K562 (cell line): ENCODE results near the gene ZNF343. TPM values are rescaled to one million over a fixed set of nuclear protein-coding genes. Genes with fewer than 3 reads are reported as not detected.
A peak's percentile ranks its signal among the peaks of the same experiment; 100 is the strongest.
"Not testable (repeated sequence)": the region's sequence is repeated elsewhere in the genome, so short reads cannot be mapped to it uniquely, and the experiment has no call there.

Experiments used
- ATAC-seq: fragments of 200-7000 bp; cut with Tn5 transposase; 3 replicates; pipeline ENCODE4 v1.9.1; 2020; ENCODE audit warnings: moderate library complexity
- BruUV-seq: library from RNA; stranded (reverse); fragments of 400-500 nt; replicated peaks from 2 replicates; lab custom pipeline; 2021; lab: Mats Ljungman, UMichigan
- CTCF ChIA-PET: fragments of 300-600 bp; formaldehyde crosslinking; extraction: SDS; loops from one replicate; lab custom pipeline; 2021; ENCODE audit warnings: low intra/inter-chr PET ratio; lab: Yijun Ruan, JAX
- POLR2A ChIA-PET: fragments of 300-600, 350-650 bp; sonication (Branson Sonifier 250); formaldehyde crosslinking; extraction: SDS; loops from one replicate; lab custom pipeline; 2021; ENCODE audit warnings: antibody characterized with exemption, inconsistent platforms; lab: Yijun Ruan, JAX
- DNase-seq, 4 experiments: peaks; one replicate each; pipeline versions ENCODE4 v3.0.0 to v3.0.0-alpha.2; 2011 to 2018; ENCODE audit warnings: low spot score in 3 of 4, mixed read lengths in 3 of 4; ENCODE audit errors: extremely low read depth in 1 of 4
- FAIRE-seq: peaks from 2 replicates; lab custom pipeline; 2011; peaks lifted over from hg19 to GRCh38; lab: Jason Lieb, UNC
- H2AFZ ChIP-seq: 2 replicates; pipeline ENCODE4 v1.6.0; 2011; ENCODE audit warnings: low read depth, low read length, control low read depth, inconsistent platforms
- H3K27ac ChIP-seq: fragments of 200-600 bp; 3 replicates; pipeline ENCODE4 v1.8.0; 2011; ENCODE audit warnings: low read depth, mild to moderate bottlenecking, control low read depth, inconsistent platforms, low read length, moderate library complexity, mixed read lengths; ENCODE audit errors: extremely low read depth
- H3K27me3 ChIP-seq, 2 experiments: fragments of 300-600 bp in 1 of 2; 2 replicates in 1 of 2; 3 replicates in 1 of 2; pipeline versions ENCODE4 v1.6.0 to v1.8.0; 2011; ENCODE audit warnings: inconsistent platforms in 2 of 2, low read length in 2 of 2, mild to moderate bottlenecking in 1 of 2, mixed read lengths in 1 of 2, moderate library complexity in 1 of 2; ENCODE audit not compliant: control insufficient read depth in 2 of 2, insufficient read depth in 2 of 2
- H3K36me3 ChIP-seq: fragments of 300-600 bp; 3 replicates; pipeline ENCODE4 v1.8.0; 2011; ENCODE audit warnings: mild to moderate bottlenecking, low read length, inconsistent platforms; ENCODE audit not compliant: control insufficient read depth, insufficient read depth
- H3K4me1 ChIP-seq, 2 experiments: fragments of 200-600 bp in 1 of 2; replicated peaks in 1 of 2; 2 replicates in 1 of 2; 3 replicates in 1 of 2; pipeline versions ENCODE4 v1.5.1 to v1.8.0; 2011; ENCODE audit warnings: inconsistent platforms in 2 of 2, low read length in 2 of 2, mild to moderate bottlenecking in 1 of 2, mixed read lengths in 1 of 2, moderate library complexity in 1 of 2; ENCODE audit not compliant: control insufficient read depth in 2 of 2, insufficient read depth in 2 of 2
- H3K4me2 ChIP-seq: 2 replicates; pipeline ENCODE4 v1.6.1; 2011; ENCODE audit warnings: low read length, control low read depth, inconsistent platforms, mixed read lengths; ENCODE audit not compliant: insufficient read depth
- H3K4me3 ChIP-seq: fragments of 200-600 bp; sonication (generic), shearing (Covaris generic); 2 replicates; pipeline ENCODE4 v1.5.1; 2016; ENCODE audit warnings: control low read depth, inconsistent platforms
- H3K79me2 ChIP-seq: fragments of 200-600 bp; 3 replicates; pipeline ENCODE4 v1.8.0; 2011; ENCODE audit warnings: low read length, inconsistent platforms; ENCODE audit not compliant: control insufficient read depth, insufficient read depth
- H3K9ac ChIP-seq, 2 experiments: 2 replicates each; pipeline versions ENCODE4 v1.6.0 to v1.6.1; 2011; ENCODE audit warnings: low read depth in 2 of 2, low read length in 2 of 2, control low read depth in 1 of 2, inconsistent platforms in 1 of 2, mild to moderate bottlenecking in 1 of 2, mixed read lengths in 1 of 2; ENCODE audit not compliant: insufficient read depth in 1 of 2
- H3K9me1 ChIP-seq: one replicate; pipeline ENCODE4 v1.6.0; 2011; ENCODE audit warnings: inconsistent platforms, mild to moderate bottlenecking, low read length, moderate library complexity; ENCODE audit not compliant: control insufficient read depth, insufficient read depth
- H3K9me3 ChIP-seq: replicated peaks from 2 replicates; pipeline ENCODE4 v1.5.1; 2011; ENCODE audit warnings: low read depth, low read length, inconsistent platforms; ENCODE audit not compliant: control insufficient read depth, insufficient read depth
- H4K20me1 ChIP-seq: replicated peaks from 2 replicates; pipeline ENCODE4 v1.6.1; 2011; ENCODE audit warnings: low read length, inconsistent platforms, mixed read lengths; ENCODE audit not compliant: control insufficient read depth, insufficient read depth
- BHLHE40 ChIP-seq: IDR thresholded peaks from 2 replicates; pipeline ENCODE4 v1.6.1; 2011; ENCODE audit warnings: low read length, improper control_type of control experiment
- ESRRA ChIP-seq: fragments of 450-650 bp; IDR thresholded peaks from 2 replicates; pipeline ENCODE4 v1.6.1; 2014; ENCODE audit warnings: low read depth, mild to moderate bottlenecking, moderate library complexity, borderline replicate concordance
- KDM1A ChIP-seq, 2 experiments: fragments of 450-650 bp; IDR thresholded peaks; 2 replicates each; pipeline ENCODE4 v1.6.1; 2016; ENCODE audit warnings: mild to moderate bottlenecking in 2 of 2
- MEIS2 ChIP-seq: fragments of 450-650 bp; IDR thresholded peaks from 2 replicates; pipeline ENCODE4 v1.6.1; 2014; ENCODE audit warnings: mild to moderate bottlenecking; ENCODE audit not compliant: partially characterized antibody
- RCOR1 ChIP-seq, 2 experiments: IDR thresholded peaks; 2 replicates each; pipeline ENCODE4 v1.6.1; 2012; ENCODE audit warnings: low read depth in 2 of 2, low read length in 2 of 2, borderline replicate concordance in 1 of 2, improper control_type of control experiment in 1 of 2
- RFX1 ChIP-seq: fragments of 450-650 bp; IDR thresholded peaks from 2 replicates; pipeline ENCODE4 v1.6.1; 2016; ENCODE audit warnings: mild to moderate bottlenecking, moderate library complexity
- STAT5A ChIP-seq: IDR thresholded peaks from 2 replicates; pipeline ENCODE4 v1.6.1; 2012; ENCODE audit warnings: low read length, inconsistent platforms, borderline replicate concordance
- TAF1 ChIP-seq: IDR thresholded peaks from 2 replicates; pipeline ENCODE4 v1.6.1; 2011; ENCODE audit warnings: mild to moderate bottlenecking, low read length, moderate library complexity; ENCODE audit not compliant: insufficient read depth, control insufficient read depth, severe bottlenecking; ENCODE audit errors: extremely low read depth
- TFAP4 ChIP-seq: sonication (generic); formaldehyde crosslinking; IDR thresholded peaks from 2 replicates; pipeline ENCODE4 v1.8.0; 2022; ENCODE audit warnings: missing genetic modification reagents, mild to moderate bottlenecking, moderate library complexity, borderline replicate concordance
- XRCC5 ChIP-seq: fragments of 200-400 bp; formaldehyde crosslinking; IDR thresholded peaks from 2 replicates; pipeline ENCODE4 v1.6.1; 2017; ENCODE audit warnings: low read depth, mild to moderate bottlenecking, low read length
- ZNF592 ChIP-seq: fragments of 450-650 bp; IDR thresholded peaks from 2 replicates; pipeline ENCODE4 v1.6.1; 2017; ENCODE audit warnings: antibody characterized with exemption, mild to moderate bottlenecking
- WGBS: fragments of 100-300 bp; shearing (Covaris generic); methylation state at CpG from one replicate; pipeline ENCODE4 v1.1.6; 2016; ENCODE audit warnings: low coverage, mixed read lengths; ENCODE audit not compliant: insufficient coverage; ENCODE audit errors: missing lambda C conversion rate; 5-methylcytosine and 5-hydroxymethylcytosine counted together
- in situ Hi-C: fragments of 300-500 bp; cut with MboI; formaldehyde crosslinking; loops from 4 replicates; pipeline ENCODE4 v1.15.0; 2018; ENCODE audit warnings: inconsistent platforms, mixed read lengths
- intact Hi-C: fragments of 100-400 bp; cut with micrococcal nuclease; formaldehyde crosslinking; loops from 2 replicates; pipeline ENCODE4 v1.14.2; 2022
- polyA plus RNA-seq, 8 experiments: library from polyadenylated mRNA; depleted of rRNA in 4 of 8; stranded (reverse) in 5 of 8; unstranded in 3 of 8; fragments of >200 nt; fragmentation: Nextera tagmentation in 2 of 8; fragmentation: Illumina TruSeq in 1 of 8; extraction: Ambion mirVana in 2 of 8; extraction: Trizol in 1 of 8; gene quantifications; 2 replicates each; pipeline versions ENCODE4 v1.2.1 to v1.2.3, GENCODE V29; 2011 to 2014; ENCODE audit warnings: inconsistent platforms in 1 of 8, missing spikeins in 1 of 8
- total RNA-seq, 7 experiments: library from RNA; depleted of rRNA in 6 of 7; stranded (reverse); fragments of >200 nt in 6 of 7; fragmentation: Illumina TruSeq in 2 of 7; extraction: Trizol in 2 of 7; gene quantifications; 2 replicates each; pipeline versions ENCODE4 v1.2.1 to v1.2.3, GENCODE V29; 2011 to 2021; ENCODE audit warnings: low replicate concordance in 1 of 7
- TF ChIP-seq, protein P1 (sequence below): fragments of 200-800 bp; sonication (Bioruptor generic); IDR thresholded peaks from 2 replicates; pipeline ENCODE4 v1.6.1; 2017; ENCODE audit warnings: missing genetic modification characterization, missing compliant biosample characterization

ZNF343 gene
- total and polyA plus RNA-seq, 9 of the 15 experiments (the other 6 are each of a cell fraction or from before 2014, with no cell fraction given): 1.4 to 9.8 (median 6.4) TPM

DNA sequence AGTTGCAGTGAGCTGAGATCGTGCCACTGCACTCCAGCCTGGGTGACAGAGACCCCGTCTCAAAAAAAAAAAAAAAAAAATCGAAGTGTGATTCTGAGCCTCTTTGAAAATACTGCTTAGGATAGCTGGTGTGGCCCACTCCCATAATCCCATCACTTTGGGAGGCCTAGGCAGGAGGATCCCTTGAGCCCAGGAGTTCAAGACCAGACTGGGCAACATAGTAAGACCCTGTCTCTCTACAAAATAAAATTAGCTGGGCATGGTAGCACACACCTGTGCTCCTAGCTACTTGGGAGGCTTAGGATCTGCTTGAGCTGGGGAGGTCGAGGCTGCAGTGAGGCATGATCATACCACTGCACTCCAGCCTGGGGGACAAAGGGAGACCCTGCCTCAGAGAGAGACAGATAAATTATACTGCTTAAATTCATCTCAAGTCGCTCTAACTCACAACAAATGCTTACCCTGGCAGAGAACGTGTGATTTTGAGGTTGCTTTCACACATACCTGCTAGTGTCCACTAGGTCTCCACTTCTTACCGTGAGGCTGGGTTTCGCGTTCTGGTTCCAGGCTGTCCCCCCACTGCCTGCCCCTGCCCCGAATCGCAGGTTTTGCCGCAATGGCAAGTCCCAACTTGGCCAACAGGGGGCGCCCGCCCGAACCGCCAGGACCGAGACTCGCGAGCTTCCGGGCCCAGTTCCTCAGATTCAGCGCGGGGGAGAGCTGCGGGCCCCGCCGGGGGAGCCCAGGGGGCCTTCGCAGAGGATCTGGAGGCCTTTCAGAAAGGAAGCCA, 15.4 kb upstream of the ZNF343 start (continued):
- TF ChIP-seq BHLHE40: 0 out of 2 replicates have a peak, but pooled peaks have one; percentile 11
- TF ChIP-seq, protein P1, sequence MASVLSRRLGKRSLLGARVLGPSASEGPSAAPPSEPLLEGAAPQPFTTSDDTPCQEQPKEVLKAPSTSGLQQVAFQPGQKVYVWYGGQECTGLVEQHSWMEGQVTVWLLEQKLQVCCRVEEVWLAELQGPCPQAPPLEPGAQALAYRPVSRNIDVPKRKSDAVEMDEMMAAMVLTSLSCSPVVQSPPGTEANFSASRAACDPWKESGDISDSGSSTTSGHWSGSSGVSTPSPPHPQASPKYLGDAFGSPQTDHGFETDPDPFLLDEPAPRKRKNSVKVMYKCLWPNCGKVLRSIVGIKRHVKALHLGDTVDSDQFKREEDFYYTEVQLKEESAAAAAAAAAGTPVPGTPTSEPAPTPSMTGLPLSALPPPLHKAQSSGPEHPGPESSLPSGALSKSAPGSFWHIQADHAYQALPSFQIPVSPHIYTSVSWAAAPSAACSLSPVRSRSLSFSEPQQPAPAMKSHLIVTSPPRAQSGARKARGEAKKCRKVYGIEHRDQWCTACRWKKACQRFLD (CRISPR knock-in tag): no peak
- peak; percentile 72 for TF ChIP-seq TAF1
- peak; percentile 61; the same call in 1 of the 2 replicates for TF ChIP-seq XRCC5
- TF ChIP-seq TFAP4 (CRISPR knock-in tag): peak; percentile 69
- TF ChIP-seq, all 486 proteins: peak for 61

DNA sequence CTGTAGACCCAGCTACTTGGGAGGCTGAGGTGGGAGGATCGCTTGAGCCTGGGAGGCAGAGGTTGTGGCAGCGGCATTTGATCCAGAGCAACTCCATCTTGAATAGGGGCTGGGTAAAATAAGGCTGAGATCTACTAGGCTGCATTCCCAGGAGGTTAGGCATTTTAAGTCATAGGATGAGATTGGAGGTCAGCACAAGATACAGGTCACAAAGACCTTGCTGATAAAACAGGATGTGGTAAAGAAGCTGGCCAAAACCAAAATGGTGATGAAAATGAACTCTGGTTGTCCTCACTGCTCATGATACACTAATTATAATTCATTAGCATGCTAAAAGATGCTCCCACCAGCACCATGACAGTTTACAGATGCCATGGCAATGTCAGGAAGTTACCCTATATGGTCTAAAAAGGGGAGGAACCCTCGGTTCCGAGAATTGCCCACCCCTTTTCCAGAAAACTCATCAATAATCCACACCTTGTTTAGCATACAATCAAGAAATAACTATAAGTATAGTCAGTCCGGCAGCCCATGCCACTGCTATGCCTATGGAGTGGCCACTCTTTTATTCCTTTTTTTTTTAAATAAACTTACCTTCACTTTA, 14.2 kb upstream of the ZNF343 start:
- FAIRE-seq, ATAC-seq, CTCF ChIA-PET, H3K27ac ChIP-seq, H3K9ac ChIP-seq, H3K4me2 ChIP-seq, H4K20me1 ChIP-seq, H3K9me3 ChIP-seq, H2AFZ ChIP-seq, H3K9me1 ChIP-seq, H3K4me3 ChIP-seq, H3K27me3 ChIP-seq, BruUV-seq, H3K36me3 ChIP-seq: not testable (repeated sequence)
- in situ Hi-C loops: loop anchor here (5.0 kb wide), 1 partner anchor 51 kb away; the partner anchor contains the start of gene SNRPB
- peak in 1 of 4 experiments; percentile 36 for DNase-seq
- POLR2A ChIA-PET: interaction anchor here (0.6 to 1.6 kb wide), 5 partner anchors 15 to 130 kb away, joined by 3 to 7 read pairs (median 5); partner anchors contain the start of gene SNRPB
- intact Hi-C loops: loop anchor here (1.0 kb wide), 1 partner anchor 53 kb away; the partner anchor contains the start of gene SNRPB
- Histone ChIP-seq H3K79me2 (peaks cover 10% of the 10 kb centered on the region; the same call in 1 of the 3 replicates), H3K4me1 (peaks cover 16 to 17% of the 10 kb centered on the region in 2 experiments; a peak in 4 of 5 replicates)
- 39% methylated on average over 4 of the region's 5 CpGs for WGBS
- TF ChIP-seq KDM1A (IDR thresholded peaks at IDR 0.05) (peak; percentile 32 to 34; a peak in 1 of 4 replicates), STAT5A (peak; percentile 45; the same call in 1 of the 2 replicates), RCOR1 (IDR thresholded peaks at IDR 0.05; ENCODE audit: borderline replicate concordance in 1 of 2, low read depth in 2 of 2, low read length in 2 of 2) (peak in 1 of 2 experiments; percentile 41; a peak in 1 of 4 replicates), ESRRA (peak; percentile 62; the same call in 1 of the 2 replicates), RFX1 (peak; percentile 63), MEIS2 (peak; percentile 7), ZNF592 (peak; percentile 51; the same call in 1 of the 2 replicates)
